GM12873 (cell line): ENCODE data around the gene RNF145.

Source experiments
- CTCF ChIP-seq: IDR thresholded peaks from 2 replicates; pipeline ENCODE4 v1.5.1; 2012; ENCODE audit warnings: low read depth, mild to moderate bottlenecking, moderate library complexity, low read length, control low read depth; ENCODE audit not compliant: insufficient read depth; ENCODE audit errors: missing control alignments

Gene RNF145

GRCh38 chr5:159120446-159120845 is 88.9 kb downstream of the RNF145 start:
- TF ChIP-seq CTCF: no peak

GRCh38 chr5:159113405-159113804 is 95.9 kb downstream of the RNF145 start:
- no peak for TF ChIP-seq CTCF

- no peak for TF ChIP-seq CTCF
Measured at GRCh38 chr5:159112436-159112835, 96.9 kb downstream of the RNF145 start.
